DLD1 (cell line): Measurements from ENCODE around the gene UPF1.
"Not testable (repeated sequence)": the region's sequence is repeated elsewhere in the genome, so short reads cannot be mapped to it uniquely, and the experiment has no call there.

ENCODE experiments used
- in situ Hi-C: cut with HindIII; loops from 2 replicates; pipeline ENCODE4 v1.10.0; 2017; ENCODE audit warnings: low sequenced_read_pairs

The UPF1 gene

DNA sequence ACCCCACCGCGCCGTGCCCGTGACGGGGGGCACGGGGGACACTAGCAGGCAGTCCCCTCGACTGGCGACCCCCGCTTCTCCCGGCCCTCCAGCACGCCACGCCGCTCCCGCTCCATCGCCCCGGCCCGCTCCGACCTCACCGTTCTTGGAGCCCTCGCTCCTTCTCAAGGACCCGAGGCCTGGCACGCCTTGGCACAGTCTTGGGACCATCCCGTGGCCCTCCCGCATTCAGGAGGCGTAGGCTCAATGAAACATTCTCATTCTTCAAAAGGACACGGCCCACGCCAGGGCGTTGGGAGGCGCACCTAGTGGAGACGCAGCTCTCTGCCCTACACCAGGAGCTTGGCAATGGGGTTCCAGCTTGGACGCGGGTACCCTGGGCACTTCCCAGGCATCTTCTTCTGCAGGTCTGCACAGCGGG, 64.7 kb downstream of the UPF1 start:
- in situ Hi-C loops: no loop called here

DNA sequence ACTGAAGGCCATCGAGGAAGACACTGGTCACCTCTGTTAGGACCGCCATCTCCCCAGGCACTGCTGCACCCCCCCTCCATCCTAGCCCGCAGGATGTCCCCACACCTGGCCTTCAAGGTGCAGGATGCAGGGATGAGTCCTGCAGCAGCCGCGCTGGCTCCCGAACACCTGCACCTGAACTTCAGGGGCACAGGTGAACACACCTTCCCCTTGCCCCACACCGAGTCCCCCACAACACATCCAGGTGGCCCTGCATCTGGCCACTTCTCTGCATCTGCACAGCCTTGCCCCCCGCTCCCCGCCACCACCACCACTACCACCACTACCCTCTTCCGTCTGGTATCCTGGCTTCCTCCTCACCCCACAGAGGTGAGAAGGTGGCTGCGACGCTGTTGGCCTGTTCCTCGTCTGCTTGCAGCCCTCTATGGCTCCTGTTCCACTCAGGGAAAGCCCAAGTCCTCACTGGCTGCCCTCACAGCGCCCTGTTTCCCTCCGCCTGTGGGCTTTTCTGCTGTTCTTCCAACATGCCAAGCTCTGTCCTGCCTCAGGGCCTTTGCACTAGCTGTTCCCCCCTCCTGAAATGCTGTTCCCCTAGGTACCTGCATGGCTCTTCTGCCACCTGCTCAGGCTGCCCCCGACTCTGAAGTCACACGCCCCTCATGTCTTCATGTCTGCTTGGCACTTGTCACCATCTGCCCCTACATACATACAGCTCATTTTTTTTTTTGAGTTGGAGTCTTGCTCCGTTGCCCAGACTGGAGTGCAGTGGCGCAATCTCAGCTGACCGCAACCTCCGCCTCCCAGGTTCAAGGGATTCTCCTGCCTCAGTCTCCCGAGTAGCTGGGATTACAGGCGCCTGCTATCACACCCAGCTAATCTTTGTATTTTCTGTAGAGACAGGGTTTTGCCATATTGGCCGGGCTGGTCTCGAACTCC, 65.6 kb downstream of the UPF1 start:
- in situ Hi-C loops: no loop called here

DNA sequence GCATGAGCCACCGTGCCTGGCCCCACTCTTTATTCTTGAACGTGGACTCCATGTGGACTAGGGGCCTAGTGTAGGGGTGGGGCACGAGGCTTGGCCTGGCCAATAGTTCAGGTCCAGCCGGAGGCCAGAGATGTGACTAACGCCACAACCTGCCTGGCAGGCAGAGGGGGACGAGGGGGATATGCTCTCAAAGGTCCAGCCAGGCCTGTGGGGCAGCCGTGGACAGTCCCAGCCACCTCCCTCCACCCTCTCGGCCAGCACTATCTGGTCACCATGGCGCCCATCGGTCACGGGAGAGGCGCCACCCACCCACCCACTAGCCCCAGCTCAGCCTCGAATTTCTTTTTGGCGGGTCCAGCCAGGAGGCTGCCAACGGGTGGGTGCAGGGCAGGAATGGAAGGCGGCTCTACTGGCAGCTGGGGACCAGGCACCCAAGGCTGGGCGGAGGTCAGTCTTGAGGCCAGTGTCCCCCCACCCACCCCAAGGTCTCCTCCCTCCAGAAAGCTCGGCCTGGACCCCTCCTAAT, 66.4 kb downstream of the UPF1 start:
- in situ Hi-C loops: no loop called here

DNA sequence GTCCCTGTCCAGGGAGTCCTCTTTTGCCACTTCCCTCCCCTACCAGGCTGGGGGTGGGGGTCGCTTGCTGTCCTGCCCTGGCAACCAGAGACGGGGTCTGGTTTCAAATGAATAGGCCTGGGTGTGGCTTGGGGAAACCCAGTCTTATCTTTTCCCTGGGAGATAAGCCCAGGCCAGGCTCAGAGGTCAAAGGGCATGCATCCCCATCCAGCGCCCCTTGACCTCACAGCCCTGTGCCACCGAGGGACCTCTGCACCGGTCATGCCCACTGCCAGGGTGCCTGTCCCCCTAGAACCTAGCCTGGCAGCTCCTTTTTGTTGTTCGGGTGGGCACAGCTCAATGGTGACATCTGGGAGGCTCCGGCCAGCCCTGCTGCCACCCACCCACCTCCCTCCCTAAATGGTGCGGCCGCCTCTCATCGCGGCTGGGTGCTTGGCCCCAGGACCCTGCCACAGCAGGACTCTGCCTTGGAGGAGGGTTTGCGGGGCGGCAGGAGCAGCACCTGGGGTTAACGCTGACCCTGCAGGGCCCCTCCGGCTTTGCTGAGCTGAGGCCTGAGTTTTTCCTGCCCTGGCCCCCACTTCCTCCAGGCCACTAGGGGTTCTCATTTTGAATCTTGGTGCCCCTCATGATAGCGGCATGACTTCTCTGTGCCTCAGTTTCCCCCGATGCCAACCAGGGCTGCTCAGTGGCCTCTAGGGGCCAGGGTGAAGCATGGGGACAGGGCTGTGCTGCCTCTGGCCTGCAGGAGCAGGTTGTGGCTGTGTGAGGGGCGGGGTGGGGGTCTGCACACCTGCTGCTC, 67.0 kb downstream of the UPF1 start:
- in situ Hi-C loops: no loop called here

DNA sequence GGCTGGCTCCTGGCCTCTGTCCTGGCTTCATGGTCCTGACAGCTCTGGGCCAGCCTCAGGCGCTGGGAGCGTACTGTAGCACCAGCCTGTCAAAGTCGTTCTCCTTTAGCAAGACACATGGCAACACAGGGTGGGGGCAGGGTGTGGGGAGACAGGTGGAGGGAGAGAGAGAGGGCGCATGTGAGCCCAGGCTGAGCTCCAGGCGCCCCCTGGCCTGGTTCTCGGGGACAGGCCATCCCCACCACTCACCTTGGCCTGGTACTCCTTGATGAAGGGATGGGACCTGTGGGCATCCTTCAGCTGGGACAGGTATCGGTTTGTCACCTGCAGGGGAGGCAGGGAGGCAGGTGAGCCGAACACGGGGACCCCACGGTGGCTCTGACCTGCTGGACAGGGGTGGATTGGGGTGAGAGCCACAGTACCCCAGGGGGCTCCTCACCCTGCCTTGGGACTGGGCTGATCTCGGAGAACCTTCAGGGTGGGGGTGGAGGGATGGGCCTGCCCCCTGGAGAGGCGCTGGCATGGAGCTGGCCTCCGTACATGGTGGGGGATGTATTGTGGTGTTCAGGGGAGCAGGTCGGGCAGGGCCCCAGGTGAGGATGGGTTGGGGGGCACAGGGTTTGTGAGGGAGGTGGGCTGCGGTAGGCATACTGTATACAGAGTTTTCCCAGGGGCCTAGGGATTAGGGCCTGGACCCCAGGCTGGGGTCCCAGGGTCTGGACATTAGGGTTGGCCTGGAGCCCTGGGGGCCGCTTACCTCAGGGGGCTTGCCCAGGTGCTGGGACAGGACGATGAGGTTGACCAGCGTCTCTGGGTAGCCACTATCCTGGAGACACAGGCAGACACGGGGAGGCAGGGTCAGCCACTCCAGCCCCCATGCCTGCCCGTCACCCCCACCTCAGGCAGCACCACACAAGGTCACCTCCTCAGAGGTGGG, 68.1 kb downstream of the UPF1 start:
- in situ Hi-C loops: no loop called here

DNA sequence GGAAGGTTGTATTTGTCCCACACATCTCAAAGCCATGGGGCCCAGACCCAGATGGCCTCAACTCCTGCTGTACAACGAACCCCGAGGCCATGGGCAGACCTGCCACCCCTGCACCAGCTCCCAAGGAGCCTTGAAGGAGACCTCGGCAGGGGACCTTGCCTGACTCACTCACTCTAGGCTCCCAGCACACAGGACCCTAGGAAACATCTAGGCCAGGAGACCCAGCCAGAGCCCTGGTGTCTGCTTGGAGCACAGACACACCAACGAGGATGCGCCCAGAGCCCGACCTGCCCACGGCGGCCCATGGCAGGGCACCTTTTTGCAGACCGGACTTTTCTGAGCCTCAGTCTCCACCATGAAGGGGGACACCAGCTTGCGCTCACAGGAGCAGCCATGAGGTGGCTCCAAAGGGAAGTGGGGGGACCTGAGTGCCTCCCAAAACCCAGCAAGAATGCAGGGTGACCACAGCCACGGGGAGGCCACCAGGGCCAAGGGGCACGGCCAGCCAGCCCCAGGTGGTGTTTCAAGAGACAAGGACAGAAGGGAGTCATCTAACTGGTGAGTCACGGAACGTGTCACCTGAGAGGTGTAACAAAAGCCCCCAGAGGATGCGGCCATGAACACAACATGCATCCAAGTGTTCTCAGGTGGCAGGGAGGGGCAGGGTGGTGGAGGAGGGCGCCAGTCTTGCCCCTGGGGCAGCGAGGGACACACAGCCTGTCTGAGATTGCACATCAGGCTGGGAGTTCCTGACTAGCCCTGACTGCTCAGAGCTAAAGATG, 69.1 kb downstream of the UPF1 start:
- in situ Hi-C loops: no loop called here

DNA sequence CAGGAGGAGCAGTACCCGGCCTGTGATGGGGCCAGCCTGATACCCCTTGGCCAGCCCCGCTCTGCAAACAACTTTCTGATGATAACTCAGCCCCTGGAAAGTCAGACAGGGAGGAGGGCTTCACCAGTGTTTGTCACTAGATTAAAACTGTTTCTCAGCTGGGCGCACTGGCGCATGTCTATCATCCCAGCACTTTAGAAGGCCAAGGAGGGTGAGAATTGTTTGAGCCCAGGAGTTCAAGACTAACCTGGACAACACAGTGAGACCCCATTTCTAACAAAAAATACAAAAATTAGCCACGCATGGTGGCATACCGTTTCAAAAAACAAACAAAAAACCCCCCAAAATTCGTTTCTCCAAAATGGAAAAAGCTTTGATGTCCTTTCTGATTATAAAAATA, 69.7 kb downstream of the UPF1 start:
- in situ Hi-C loops: no loop called here

DNA sequence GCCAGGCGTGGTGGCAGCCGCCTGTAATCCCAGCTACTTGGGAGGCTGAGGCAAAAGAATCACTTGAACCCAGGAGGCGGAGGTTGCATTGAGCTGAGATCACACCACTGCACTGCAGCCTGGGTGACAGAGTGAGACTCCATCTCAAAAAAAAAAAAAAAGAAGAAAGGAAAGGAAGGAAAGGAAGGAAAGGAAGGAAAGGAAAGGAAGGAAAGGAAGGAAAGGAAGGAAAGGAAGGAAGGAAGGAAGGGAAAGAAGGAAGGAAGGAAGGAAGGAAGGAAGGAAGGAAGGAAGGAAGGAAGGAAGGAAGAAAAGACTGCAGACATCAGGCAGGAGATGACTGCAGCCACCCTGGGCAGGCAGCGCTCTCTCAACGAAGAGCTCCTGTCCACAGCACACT, 70.8 kb downstream of the UPF1 start:
- in situ Hi-C loops: not testable (repeated sequence)

DNA sequence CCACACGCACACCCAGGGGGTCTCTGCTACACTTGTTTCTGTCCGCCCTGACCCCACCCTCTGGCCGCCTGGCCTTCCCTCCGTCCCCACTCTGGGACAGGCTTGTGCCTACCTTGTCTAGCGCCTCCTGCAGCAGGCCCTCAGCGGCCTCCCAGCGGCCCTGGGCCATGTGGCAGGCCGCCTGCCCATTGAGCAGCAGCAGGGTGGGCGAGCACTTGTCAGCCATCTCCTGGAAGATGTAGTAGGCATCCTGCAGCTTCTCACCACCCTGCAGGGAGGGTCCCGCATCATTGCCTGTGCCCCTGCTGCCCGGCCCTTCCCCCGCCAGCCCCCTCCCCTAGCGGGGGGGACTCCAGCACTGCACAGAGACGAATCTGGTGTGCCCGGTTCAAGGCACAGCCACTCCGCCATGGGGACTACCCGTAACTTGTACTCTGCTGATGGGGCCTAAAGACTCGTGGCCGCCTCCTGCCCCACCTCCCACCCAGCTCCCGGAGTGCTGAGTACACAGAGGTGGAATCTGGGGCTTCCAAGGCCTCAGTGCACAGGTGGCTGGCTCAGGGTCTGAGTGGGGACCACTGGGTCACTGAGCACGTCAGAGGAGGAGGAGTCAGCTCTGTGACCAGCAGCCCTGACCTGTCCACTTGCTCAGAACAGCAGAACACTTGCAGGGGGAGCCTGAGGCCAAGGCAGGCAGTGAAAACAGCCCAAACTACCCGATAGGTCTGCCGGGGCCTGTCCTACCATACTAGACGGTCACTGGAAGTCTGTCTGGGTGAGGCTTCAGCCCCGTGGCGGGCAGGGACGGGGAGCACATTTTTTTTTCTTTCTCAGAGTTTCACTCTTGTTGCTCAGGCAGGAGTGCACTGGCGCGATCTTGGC, 71.6 kb downstream of the UPF1 start:
- in situ Hi-C loops: no loop called here

DNA sequence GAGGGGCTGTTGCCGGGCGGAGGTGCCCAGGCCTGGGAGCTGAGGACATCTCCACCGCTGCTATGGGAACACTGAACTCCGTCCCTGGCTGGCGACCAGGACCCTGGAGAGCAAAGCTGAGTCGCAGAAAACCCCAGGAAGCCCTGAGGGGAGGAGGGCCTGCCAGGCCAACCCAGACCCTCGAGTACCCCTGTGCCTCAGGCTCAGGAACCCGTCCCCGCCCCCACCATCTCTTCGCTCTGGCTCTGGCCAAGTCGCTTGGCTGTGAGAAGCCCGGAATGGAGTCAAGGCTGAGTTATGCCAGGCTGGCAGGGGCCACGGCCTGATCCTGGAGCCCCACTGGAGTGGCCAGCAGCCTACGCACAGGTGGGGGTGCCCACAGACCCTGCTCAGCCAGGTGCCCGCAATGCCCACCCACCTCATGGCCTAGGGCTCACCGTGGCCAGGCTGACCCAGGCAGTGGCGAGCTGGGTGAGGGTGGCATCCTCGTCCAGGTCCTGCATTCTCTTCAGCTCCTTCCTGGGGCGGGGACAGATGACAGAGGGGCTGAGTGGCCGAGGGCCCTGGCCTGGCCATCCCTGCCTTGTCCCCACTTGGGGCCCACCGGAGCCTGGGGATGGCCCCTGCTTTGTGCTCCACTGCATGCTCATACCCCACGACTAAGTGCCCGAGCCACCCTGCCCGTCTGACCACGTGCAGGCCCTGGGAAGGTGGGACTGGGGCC, 72.7 kb downstream of the UPF1 start:
- in situ Hi-C loops: no loop called here

DNA sequence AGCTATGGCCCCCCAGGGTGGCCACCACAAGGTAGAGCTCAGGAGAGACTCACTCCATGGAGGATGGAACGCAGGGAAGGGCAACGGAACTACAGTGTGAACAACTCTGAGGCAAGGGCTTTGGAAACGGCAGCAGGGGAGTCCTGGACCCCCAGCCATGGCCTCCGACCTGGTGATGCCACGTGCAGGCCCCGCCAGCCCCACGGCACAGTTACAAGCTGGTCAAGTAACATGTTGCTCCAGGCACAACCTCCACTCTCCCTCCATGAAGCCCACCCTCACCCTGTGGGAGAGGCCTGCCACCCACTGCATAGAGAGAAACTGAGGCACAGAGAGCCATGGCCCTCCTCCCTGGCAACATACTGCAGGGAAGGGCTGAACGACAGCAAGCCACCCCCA, 73.3 kb downstream of the UPF1 start:
- in situ Hi-C loops: no loop called here

DNA sequence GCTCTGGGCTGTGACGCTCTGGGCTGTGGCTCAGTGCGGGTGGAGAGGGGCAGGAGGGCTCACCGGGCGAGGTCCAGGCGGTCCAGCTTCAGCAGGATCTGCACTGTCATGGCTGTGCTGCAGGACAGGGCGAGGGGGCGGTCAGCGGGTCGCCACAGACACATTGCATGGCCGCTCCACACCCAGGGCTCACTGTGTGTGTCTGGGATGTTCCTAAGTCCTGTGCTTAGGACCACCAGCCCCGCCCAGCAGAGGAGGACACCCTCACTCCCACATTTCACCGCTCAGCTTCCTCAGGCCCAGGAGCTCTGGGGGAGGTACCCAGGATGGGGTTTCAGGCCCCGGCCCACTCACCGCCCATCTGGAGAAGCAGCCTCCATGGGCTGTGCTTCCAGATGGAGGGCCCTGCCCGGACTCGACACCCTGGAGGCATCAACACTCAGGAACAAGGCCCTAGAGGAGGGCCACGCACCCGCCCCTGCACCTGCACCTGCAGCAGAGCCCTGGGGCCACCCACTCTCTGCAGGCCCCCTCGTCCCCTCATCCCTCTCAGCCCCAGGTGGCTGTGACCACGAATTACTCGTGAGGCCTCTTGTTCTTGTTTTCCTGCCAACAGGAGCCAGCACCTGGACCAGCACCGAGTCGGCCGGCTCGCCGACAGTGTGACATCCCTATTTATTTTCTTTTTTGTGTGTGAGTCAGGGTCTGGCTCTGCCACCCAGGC, 73.9 kb downstream of the UPF1 start:
- in situ Hi-C loops: no loop called here

DNA sequence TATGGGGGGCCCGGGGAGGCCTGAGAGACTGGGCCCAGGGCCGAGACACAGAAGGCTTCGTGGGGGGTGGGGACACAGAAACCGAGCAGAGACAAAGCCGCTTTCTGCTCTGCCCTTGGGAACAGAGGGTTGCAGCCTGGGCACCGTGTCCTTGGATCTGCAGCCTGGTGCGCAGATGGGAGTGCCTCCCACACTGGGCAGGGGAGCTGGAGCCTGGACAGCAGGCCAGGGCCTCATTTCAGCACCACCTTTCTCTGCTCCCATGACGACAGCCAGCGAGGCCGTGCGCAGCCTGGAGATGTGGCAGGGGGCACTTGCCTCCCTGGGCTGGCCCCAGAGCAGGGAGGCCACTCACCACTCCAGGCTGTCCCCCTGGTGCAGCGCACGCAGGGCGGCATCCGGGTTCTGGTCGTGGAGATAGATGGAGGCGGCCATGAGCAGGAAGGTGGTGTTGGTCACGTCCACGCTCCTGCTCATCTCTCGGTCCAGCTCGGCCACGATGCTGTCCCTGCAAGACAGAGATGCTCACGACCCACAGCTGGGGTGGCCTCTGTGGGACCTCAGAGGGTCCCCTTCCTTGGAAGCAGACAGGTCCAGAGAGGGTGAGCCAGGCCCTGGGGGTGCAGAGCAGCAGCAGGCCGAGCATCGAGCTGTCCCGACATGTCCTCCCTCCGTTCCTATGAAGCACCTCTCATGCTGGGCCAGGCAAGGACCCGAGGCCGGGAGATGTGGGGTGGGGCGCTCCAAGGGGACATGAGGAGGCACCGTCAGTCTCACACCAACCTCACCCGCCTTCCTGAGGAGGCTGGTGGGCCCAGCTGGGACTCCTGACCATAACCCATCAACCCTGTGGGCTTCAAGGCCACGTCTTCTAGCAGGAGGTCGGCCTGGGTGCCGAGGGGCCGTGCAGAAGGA, 75.1 kb downstream of the UPF1 start:
- in situ Hi-C loops: no loop called here

DNA sequence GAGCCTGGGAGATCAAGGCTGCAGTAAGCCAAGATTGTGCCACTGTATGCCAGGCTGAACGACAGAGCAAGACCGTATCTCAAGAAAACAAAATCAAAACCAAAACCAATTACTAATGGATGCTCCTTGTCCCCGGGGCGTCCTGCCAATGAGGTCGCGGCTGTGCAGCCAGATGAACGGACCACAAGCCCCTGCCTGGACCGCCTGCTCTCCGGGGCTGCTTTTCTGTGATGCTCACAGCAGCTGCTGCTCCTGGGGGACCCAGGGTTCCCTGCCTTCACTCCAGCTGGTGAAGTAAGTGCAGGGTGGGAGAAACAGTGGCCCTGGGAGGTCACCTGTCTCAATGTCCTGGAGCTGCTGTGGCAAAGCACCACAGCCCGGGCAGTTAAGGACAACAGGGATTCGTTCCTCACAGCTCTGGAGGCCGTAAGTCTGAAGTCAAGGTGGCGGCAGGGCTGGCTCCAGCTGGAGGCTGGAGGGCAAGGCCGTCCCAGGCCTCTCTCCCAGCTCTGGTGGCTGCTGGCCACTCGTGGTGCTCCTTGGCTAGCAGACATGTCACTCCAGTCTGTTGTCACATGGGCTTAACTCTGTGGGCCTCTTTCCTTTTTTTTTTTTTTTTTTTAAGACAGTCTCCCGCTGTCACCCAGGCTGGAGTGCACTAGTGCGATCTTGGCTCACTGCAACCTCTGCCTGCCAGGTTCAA, 77.3 kb downstream of the UPF1 start:
- in situ Hi-C loops: no loop called here

DNA sequence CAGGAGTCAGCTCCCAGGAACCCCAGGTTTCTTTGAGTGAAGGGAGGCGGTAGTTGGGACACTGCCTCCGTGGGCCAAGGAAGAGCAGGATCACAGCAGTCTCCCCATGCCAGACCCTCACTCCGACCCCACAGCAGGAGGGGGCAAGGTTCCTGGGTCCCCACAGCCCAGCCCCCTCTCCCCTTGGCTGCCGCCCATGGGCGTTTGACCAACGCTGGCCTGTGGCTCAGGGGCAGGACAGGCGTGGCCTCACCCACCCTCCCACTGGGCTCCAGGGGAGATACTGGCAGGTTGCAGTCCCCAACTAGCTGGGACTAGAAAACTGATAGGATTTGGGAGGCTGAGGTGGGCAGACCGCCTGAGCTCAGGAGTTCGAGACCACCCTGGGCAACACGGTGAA, 78.3 kb downstream of the UPF1 start:
- in situ Hi-C loops: no loop called here
